Left ventricle myocardium inferior (tissue), 1 donor: Measurements from ENCODE around the gene ATP7A. TPM values are rescaled to one million over a fixed set of nuclear protein-coding genes. Genes with fewer than 3 reads are reported as not detected.

Source experiments
- DNase-seq: peaks from one replicate; pipeline ENCODE4 v3.0.0-alpha.2; 2020
- H3K27ac ChIP-seq: fragments of 200-600 bp; replicated peaks from 2 replicates; pipeline ENCODE4 v1.8.0; 2021
- H3K27me3 ChIP-seq: fragments of 200-600 bp; 2 replicates; pipeline ENCODE4 v1.8.0; 2021; ENCODE audit warnings: low read depth
- H3K36me3 ChIP-seq: fragments of 200-600 bp; 2 replicates; pipeline ENCODE4 v1.8.0; 2021
- H3K4me1 ChIP-seq: fragments of 200-600 bp; 2 replicates; pipeline ENCODE4 v1.8.0; 2021
- H3K4me3 ChIP-seq: fragments of 200-600 bp; 2 replicates; pipeline ENCODE4 v1.8.0; 2021; ENCODE audit warnings: mild to moderate bottlenecking, moderate library complexity
- H3K9me3 ChIP-seq: fragments of 200-600 bp; replicated peaks from 2 replicates; pipeline ENCODE4 v1.8.0; 2021
- intact Hi-C: fragments of 100-400 bp; cut with micrococcal nuclease; formaldehyde crosslinking; loops from one replicate; pipeline ENCODE4 v1.11.0; 2022
- total RNA-seq: library from RNA; stranded (reverse); fragmentation: NEBNext Ultra II Directional; extraction: Animal tissue kit (Norgen Biotek cat#: 25700); gene quantifications from one replicate; pipeline ENCODE4 v1.2.1, GENCODE V29; 2021
- TF ChIP-seq, protein P1 (sequence below): fragments of 200-600 bp; IDR thresholded peaks from 2 replicates; pipeline ENCODE4 v1.8.0; 2021; ENCODE audit warnings: antibody characterized with exemption, mild to moderate bottlenecking, borderline replicate concordance
- donor health status: DM: no; HTN: yes; CAD: no; lungs with severe emphysema.

ATP7A gene
- total RNA-seq, 1 donor from 2014 or later: 4.5 TPM

DNA sequence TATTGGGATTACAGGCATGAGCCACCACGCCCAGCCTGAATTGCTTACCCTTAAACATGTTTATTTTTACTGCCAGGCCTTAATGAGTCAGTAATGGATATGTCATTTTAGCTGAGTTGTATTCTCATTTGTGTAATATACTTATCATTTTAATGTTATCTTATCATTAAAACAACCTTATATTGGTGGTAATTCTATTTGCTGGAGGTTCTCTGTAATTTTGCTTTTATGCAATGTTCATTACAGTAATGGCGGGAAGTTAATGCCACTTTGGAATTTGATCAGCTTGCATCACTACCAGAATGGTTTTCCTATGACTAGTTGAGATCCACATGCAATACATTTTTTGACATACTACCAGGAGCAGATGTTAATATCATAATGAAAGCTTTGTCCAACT, 65.3 kb downstream of the ATP7A start:
- Histone ChIP-seq H3K4me1 (no peaks in the 10 kb centered on the region), H3K27me3 (no peaks in the 10 kb centered on the region), H3K36me3 (no peaks in the 10 kb centered on the region), H3K9me3 (no peaks in the 10 kb centered on the region), H3K4me3 (no peak overlapping the region), H3K27ac (no peak overlapping the region)
- no peak for DNase-seq
- TF ChIP-seq, protein P1, sequence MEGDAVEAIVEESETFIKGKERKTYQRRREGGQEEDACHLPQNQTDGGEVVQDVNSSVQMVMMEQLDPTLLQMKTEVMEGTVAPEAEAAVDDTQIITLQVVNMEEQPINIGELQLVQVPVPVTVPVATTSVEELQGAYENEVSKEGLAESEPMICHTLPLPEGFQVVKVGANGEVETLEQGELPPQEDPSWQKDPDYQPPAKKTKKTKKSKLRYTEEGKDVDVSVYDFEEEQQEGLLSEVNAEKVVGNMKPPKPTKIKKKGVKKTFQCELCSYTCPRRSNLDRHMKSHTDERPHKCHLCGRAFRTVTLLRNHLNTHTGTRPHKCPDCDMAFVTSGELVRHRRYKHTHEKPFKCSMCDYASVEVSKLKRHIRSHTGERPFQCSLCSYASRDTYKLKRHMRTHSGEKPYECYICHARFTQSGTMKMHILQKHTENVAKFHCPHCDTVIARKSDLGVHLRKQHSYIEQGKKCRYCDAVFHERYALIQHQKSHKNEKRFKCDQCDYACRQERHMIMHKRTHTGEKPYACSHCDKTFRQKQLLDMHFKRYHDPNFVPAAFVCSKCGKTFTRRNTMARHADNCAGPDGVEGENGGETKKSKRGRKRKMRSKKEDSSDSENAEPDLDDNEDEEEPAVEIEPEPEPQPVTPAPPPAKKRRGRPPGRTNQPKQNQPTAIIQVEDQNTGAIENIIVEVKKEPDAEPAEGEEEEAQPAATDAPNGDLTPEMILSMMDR: no peak
- intact Hi-C loops: no loop called here

DNA sequence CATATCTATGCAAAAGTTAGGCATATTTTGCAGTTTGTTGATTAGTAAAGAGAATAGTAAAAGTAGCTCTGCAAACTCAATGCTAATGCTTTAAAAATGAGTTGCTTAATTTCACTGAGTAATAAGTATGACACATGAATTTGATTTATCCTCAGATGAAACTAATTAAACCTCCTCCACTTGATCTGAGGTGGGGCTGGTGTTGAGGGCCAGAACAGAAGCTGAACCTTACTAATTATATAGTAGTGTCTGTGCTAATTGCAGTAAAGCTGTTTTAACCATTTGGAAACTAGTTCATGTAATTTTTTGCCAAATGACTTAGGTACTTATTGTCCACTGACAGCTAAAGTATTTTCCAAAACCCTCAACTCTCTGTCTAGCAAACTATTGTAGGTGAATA, 66.6 kb downstream of the ATP7A start:
- intact Hi-C loops: no loop called here
- H3K4me1 ChIP-seq: no peaks in the 10 kb centered on the region
- no peaks in the 10 kb centered on the region for H3K9me3 ChIP-seq
- no peaks in the 10 kb centered on the region for H3K36me3 ChIP-seq
- TF ChIP-seq, protein P1: no peak
- H3K4me3 ChIP-seq: no peak overlapping the region
- DNase-seq: no peak
- H3K27ac ChIP-seq: no peak overlapping the region
- no peaks in the 10 kb centered on the region for H3K27me3 ChIP-seq

GRCh38 chrX:77977518-77977917, 67.0 kb downstream of the ATP7A start:
- Histone ChIP-seq H3K4me3 (no peak overlapping the region), H3K9me3 (no peaks in the 10 kb centered on the region), H3K27me3 (no peaks in the 10 kb centered on the region), H3K36me3 (no peaks in the 10 kb centered on the region), H3K27ac (no peak overlapping the region), H3K4me1 (no peaks in the 10 kb centered on the region)
- intact Hi-C loops: no loop called here
- TF ChIP-seq, protein P1: no peak
- DNase-seq: no peak

- no peak for DNase-seq
- no peaks in the 10 kb centered on the region for H3K27me3 ChIP-seq
- H3K27ac ChIP-seq: no peak overlapping the region
- intact Hi-C loops: no loop called here
- H3K9me3 ChIP-seq: no peaks in the 10 kb centered on the region
- no peaks in the 10 kb centered on the region for H3K4me1 ChIP-seq
- TF ChIP-seq, protein P1: no peak
- no peaks in the 10 kb centered on the region for H3K36me3 ChIP-seq
- no peak overlapping the region for H3K4me3 ChIP-seq
Measured at GRCh38 chrX:77979870-77980269, 69.4 kb downstream of the ATP7A start.

- intact Hi-C loops: no loop called here
- TF ChIP-seq, protein P1: no peak
- H3K4me1 ChIP-seq: no peaks in the 10 kb centered on the region
- no peak overlapping the region for H3K27ac ChIP-seq
- H3K9me3 ChIP-seq: no peaks in the 10 kb centered on the region
- H3K27me3 ChIP-seq: no peaks in the 10 kb centered on the region
- DNase-seq: no peak
- no peaks in the 10 kb centered on the region for H3K36me3 ChIP-seq
- no peak overlapping the region for H3K4me3 ChIP-seq
Measured at GRCh38 chrX:78011846-78012245, 101.4 kb downstream of the ATP7A start.
